ENCODE data around the gene GPAT3. TPM values are rescaled to one million over a fixed set of nuclear protein-coding genes. Genes with fewer than 3 reads are reported as not detected.

Gene GPAT3
- total RNA-seq, 4 donors from 2014 or later = 38.3 to 73.5 (median 62.9) TPM

DNA sequence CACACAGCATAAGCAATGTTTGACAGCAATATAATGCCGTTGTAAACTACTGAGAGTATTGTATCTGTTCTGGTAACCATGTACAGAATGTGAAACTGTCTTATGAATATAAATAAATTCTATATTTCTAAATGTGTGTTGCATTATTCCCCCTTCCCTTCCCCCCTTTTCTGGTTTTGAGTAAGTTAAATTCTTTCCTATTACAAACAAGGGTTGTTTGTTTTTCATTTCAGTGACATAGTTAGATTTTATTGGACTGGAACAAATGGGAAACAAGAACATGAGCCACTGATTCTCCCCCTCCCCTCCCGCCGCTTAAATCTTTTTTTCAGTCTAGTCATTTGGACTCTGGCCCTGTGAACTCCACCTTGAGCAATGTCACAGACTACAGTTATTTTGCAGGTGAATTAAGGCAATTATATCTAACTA lies 69.8 kb downstream of the GPAT3 start:
- H3K4me3 ChIP-seq (replicated peaks in 1 of 3) = no peak overlapping the region
- no peaks in the 10 kb centered on the region for H3K36me3 ChIP-seq
- H3K27me3 ChIP-seq = no peaks in the 10 kb centered on the region
- DNase-seq = peak; percentile 69 to 71
- WGBS, 2 donors = 34 to 40% methylated on average over 3 of the region's 3 CpGs
- peak overlapping the region; percentile 95 to 98 (median 96) for H3K27ac ChIP-seq
- H3K9me3 ChIP-seq = no peaks in the 10 kb centered on the region
- peaks cover 44 to 50% of the 10 kb centered on the region in 2 donors for H3K4me1 ChIP-seq
- intact Hi-C loops (cut with DNase I) = no loop called here
- TF ChIP-seq, protein P1, sequence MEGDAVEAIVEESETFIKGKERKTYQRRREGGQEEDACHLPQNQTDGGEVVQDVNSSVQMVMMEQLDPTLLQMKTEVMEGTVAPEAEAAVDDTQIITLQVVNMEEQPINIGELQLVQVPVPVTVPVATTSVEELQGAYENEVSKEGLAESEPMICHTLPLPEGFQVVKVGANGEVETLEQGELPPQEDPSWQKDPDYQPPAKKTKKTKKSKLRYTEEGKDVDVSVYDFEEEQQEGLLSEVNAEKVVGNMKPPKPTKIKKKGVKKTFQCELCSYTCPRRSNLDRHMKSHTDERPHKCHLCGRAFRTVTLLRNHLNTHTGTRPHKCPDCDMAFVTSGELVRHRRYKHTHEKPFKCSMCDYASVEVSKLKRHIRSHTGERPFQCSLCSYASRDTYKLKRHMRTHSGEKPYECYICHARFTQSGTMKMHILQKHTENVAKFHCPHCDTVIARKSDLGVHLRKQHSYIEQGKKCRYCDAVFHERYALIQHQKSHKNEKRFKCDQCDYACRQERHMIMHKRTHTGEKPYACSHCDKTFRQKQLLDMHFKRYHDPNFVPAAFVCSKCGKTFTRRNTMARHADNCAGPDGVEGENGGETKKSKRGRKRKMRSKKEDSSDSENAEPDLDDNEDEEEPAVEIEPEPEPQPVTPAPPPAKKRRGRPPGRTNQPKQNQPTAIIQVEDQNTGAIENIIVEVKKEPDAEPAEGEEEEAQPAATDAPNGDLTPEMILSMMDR (IDR thresholded peaks at IDR 0.05) = no peak
- TF ChIP-seq POLR2A (IDR thresholded peaks at IDR 0.05) = peak in 1 of 2 donors; percentile 53

DNA sequence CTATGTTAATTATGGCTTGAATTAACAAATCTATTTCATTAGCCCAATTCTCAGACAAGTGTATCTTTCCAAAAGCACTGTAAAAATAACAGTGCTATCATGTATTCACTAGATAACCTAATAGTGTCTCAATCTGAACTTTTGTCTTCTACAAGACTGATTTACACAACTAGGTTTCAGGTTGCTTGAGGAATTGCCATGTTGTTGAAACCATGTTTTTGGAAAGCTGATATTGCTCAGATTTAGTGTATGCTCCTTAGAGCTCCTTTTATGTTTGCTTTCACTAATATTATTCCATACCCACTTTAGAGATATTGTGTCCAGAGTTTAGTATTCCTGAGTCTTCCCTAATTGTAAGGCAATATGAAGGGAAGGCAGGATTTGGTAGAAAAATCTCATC lies 70.6 kb downstream of the GPAT3 start:
- Histone ChIP-seq H3K27me3 (no peaks in the 10 kb centered on the region), H3K4me3 (replicated peaks in 1 of 3) (no peak overlapping the region), H3K9me3 (no peaks in the 10 kb centered on the region), H3K27ac (peak overlapping the region; percentile 95 to 98 (median 96)), H3K36me3 (no peaks in the 10 kb centered on the region), H3K4me1 (peaks cover 44 to 50% of the 10 kb centered on the region in 2 donors)
- DNase-seq = no peak
- TF ChIP-seq POLR2A (IDR thresholded peaks at IDR 0.05) = no peak
- TF ChIP-seq, protein P1 (IDR thresholded peaks at IDR 0.05) = no peak
- intact Hi-C loops (cut with DNase I) = no loop called here

DNA sequence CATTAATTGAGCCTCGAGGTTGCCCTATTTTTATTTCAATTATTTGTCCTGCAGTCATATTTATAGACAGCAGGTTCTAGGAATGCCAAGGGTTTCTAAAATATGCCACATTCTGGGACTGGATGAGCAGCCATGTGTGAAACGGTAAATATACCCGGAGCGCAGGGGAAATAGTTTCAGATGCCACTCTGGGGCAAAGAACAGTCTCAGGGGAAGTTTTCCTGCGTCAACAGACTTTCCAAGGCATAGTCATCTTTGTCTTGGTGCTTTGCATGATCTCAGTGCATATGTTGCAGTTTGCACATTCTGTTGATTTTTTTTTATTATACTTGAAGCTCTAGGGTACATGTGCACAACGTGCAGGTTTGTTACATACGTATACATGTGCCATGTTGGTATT lies 71.0 kb downstream of the GPAT3 start:
- Histone ChIP-seq H3K4me3 (replicated peaks in 1 of 3) (no peak overlapping the region), H3K27me3 (no peaks in the 10 kb centered on the region), H3K4me1 (peaks cover 44 to 50% of the 10 kb centered on the region in 2 donors), H3K9me3 (no peaks in the 10 kb centered on the region), H3K27ac (peak overlapping the region; percentile 95 to 98 (median 96)), H3K36me3 (no peaks in the 10 kb centered on the region)
- intact Hi-C loops (cut with DNase I) = no loop called here
- 26 to 35% methylated on average over 7 of the region's 7 CpGs for WGBS, 2 donors
- TF ChIP-seq POLR2A (IDR thresholded peaks at IDR 0.05) = peak in 1 of 2 donors; percentile 66
- TF ChIP-seq, protein P1 (IDR thresholded peaks at IDR 0.05) = peak in 1 of 6 experiments; percentile 32
- DNase-seq = peak; percentile 50 to 59

DNA sequence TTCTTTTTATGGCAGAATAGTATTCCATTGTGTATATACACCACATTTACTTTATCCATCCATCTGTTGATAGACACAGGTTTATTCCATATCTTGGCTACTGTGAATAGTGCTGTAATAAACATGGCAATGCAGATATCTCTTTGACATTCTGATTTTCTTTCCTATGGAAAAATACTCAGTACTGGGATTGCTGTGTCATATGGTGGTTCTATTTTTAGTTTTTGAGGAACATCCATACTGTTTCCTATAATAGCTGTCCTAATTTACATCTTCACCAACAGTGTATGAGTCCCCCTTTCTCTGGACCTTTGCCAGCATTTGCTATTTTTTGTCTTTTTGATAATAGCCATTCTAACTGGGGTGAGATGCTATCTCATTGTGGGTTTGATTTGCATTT lies 73.5 kb downstream of the GPAT3 start:
- TF ChIP-seq, protein P1 (IDR thresholded peaks at IDR 0.05) = no peak
- no peak for TF ChIP-seq POLR2A (IDR thresholded peaks at IDR 0.05)
- Histone ChIP-seq H3K4me1 (peaks cover 31 to 36% of the 10 kb centered on the region in 2 donors), H3K27me3 (no peaks in the 10 kb centered on the region), H3K36me3 (no peaks in the 10 kb centered on the region), H3K27ac (peak overlapping the region; percentile 55 to 96 (median 63)), H3K9me3 (no peaks in the 10 kb centered on the region), H3K4me3 (replicated peaks in 1 of 3) (no peak overlapping the region)
- intact Hi-C loops (cut with DNase I) = no loop called here
- no peak for DNase-seq

DNA sequence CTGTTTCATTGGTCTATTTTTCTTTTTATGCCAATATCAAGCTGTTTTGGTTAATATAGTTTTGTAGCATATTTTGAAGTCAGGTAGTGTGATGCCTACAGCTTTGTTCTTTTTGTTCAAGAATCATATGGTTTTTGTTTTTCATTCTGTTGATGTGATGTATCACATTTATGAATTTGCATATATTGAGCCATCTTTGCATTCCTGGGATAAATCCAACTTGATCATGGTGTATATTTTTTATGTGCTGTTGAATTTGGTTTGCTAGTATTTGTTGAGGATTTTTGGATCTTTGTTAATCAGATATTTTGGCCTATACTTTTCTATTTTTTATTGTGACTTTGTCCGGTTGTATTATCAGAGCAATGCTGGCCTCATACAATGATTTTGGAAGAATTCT lies 74.8 kb downstream of the GPAT3 start:
- TF ChIP-seq, protein P1 (IDR thresholded peaks at IDR 0.05) = no peak
- no peak for TF ChIP-seq POLR2A (IDR thresholded peaks at IDR 0.05)
- Histone ChIP-seq H3K4me3 (replicated peaks in 1 of 3) (no peak overlapping the region), H3K36me3 (no peaks in the 10 kb centered on the region), H3K4me1 (peaks cover 19 to 25% of the 10 kb centered on the region in 2 donors), H3K27me3 (no peaks in the 10 kb centered on the region), H3K27ac (no peak overlapping the region), H3K9me3 (no peaks in the 10 kb centered on the region)
- intact Hi-C loops (cut with DNase I) = no loop called here
- WGBS, 2 donors = 97 to 100% methylated on average over 1 of the region's 1 CpG
- no peak for DNase-seq
